Femur (tissue), 1 donor: ENCODE data around the gene KLF13.
"Not testable (repeated sequence)": the region's sequence is repeated elsewhere in the genome, so short reads cannot be mapped to it uniquely, and the experiment has no call there.

Experiments used
- DNase-seq: peaks from one replicate; pipeline ENCODE4 v3.0.0-alpha.2; 2017

The KLF13 gene

GRCh38 chr15:31347067-31347975 lies 20.7 kb downstream of the KLF13 start:
- no peak for DNase-seq

- DNase-seq = no peak
Measured at GRCh38 chr15:31347981-31348803, 21.6 kb downstream of the KLF13 start.

GRCh38 chr15:31349233-31350141 lies 22.9 kb downstream of the KLF13 start:
- DNase-seq = no peak

- DNase-seq = no peak
Measured at GRCh38 chr15:31350771-31351170, 24.1 kb downstream of the KLF13 start.

- DNase-seq = peak; percentile 64
Measured at GRCh38 chr15:31352339-31352751, 25.7 kb downstream of the KLF13 start.

- peak; percentile 85 for DNase-seq
Measured at GRCh38 chr15:31352911-31353811, 26.5 kb downstream of the KLF13 start.

- no peak for DNase-seq
Measured at GRCh38 chr15:31353931-31354330, 27.3 kb downstream of the KLF13 start.

GRCh38 chr15:31356097-31356496 lies 29.5 kb downstream of the KLF13 start:
- DNase-seq = not testable (repeated sequence)

GRCh38 chr15:31357148-31357547 lies 30.5 kb downstream of the KLF13 start:
- no peak for DNase-seq

GRCh38 chr15:31358163-31358562 lies 31.5 kb downstream of the KLF13 start:
- DNase-seq = no peak

GRCh38 chr15:31358957-31359701 lies 32.5 kb downstream of the KLF13 start:
- no peak for DNase-seq

GRCh38 chr15:31359702-31360111 lies 33.1 kb downstream of the KLF13 start:
- no peak for DNase-seq

GRCh38 chr15:31360158-31360561 lies 33.5 kb downstream of the KLF13 start:
- DNase-seq = no peak

GRCh38 chr15:31360843-31361763 lies 34.5 kb downstream of the KLF13 start:
- peak; percentile 70 for DNase-seq

GRCh38 chr15:31361764-31362515 lies 35.3 kb downstream of the KLF13 start:
- no peak for DNase-seq

GRCh38 chr15:31362886-31363285 lies 36.3 kb downstream of the KLF13 start:
- DNase-seq = no peak

GRCh38 chr15:31364301-31365031 lies 37.8 kb downstream of the KLF13 start:
- no peak for DNase-seq

GRCh38 chr15:31365032-31365654 lies 38.5 kb downstream of the KLF13 start:
- DNase-seq = no peak
